Endodermal cell (in vitro differentiated cells): ENCODE measurements around the gene MAP4K3. TPM values are rescaled to one million over a fixed set of nuclear protein-coding genes. Genes with fewer than 3 reads are reported as not detected.

Experiments
- DNase-seq: peaks from one replicate; pipeline ENCODE4 v3.0.0-alpha.2; 2017
- H3K27ac ChIP-seq: 2 replicates; pipeline ENCODE4 v1.5.1; 2013; ENCODE audit warnings: mild to moderate bottlenecking, low read depth, low read length, moderate library complexity
- H3K27me3 ChIP-seq: 2 replicates; pipeline ENCODE4 v1.6.1; 2013; ENCODE audit warnings: mild to moderate bottlenecking, low read length, moderate library complexity; ENCODE audit not compliant: insufficient read depth, control insufficient read depth, poor library complexity, severe bottlenecking
- H3K36me3 ChIP-seq: 2 replicates; pipeline ENCODE4 v1.7.0; 2013; ENCODE audit warnings: mild to moderate bottlenecking, low read length, moderate library complexity; ENCODE audit not compliant: control insufficient read depth, insufficient read depth
- H3K4me1 ChIP-seq: one replicate; pipeline ENCODE4 v1.7.0; 2013; ENCODE audit warnings: low read length; ENCODE audit not compliant: control insufficient read depth, insufficient read depth
- H3K4me3 ChIP-seq: 2 replicates; pipeline ENCODE4 v1.5.1; 2013; ENCODE audit warnings: mild to moderate bottlenecking, low read length, moderate library complexity
- H3K9ac ChIP-seq: 2 replicates; pipeline ENCODE4 v1.6.1; 2013; ENCODE audit warnings: mild to moderate bottlenecking, low read length, moderate library complexity; ENCODE audit not compliant: poor library complexity, severe bottlenecking; ENCODE audit errors: extremely low read depth
- H3K9me3 ChIP-seq: 2 replicates; pipeline ENCODE4 v1.6.1; 2013; ENCODE audit warnings: mild to moderate bottlenecking, low read length, moderate library complexity; ENCODE audit not compliant: control insufficient read depth
- H3K27ac Mint-ChIP-seq: 2 replicates; pipeline ENCODE4 v1.8.0; 2020; ENCODE audit warnings: mixed read lengths
- H3K27me3 Mint-ChIP-seq: 2 replicates; pipeline ENCODE4 v1.8.0; 2021; ENCODE audit warnings: mild to moderate bottlenecking, mixed read lengths; ENCODE audit not compliant: insufficient read depth
- H3K36me3 Mint-ChIP-seq: 2 replicates; pipeline ENCODE4 v1.8.0; 2020; ENCODE audit warnings: low read depth, mixed read lengths
- H3K4me1 Mint-ChIP-seq: 2 replicates; pipeline ENCODE4 v1.8.0; 2020; ENCODE audit warnings: mixed read lengths
- H3K4me3 Mint-ChIP-seq: 2 replicates; pipeline ENCODE4 v1.8.0; 2020; ENCODE audit warnings: mild to moderate bottlenecking, moderate library complexity, mixed read lengths
- H3K9me3 Mint-ChIP-seq: 2 replicates; pipeline ENCODE4 v1.8.0; 2020; ENCODE audit warnings: mild to moderate bottlenecking, mixed read lengths
- CTCF ChIP-seq: fragments of 200-600 bp; sonication (generic); conservative IDR thresholded peaks from 2 replicates; pipeline ENCODE4 v1.5.0; 2021; ENCODE audit warnings: antibody characterized with exemption, mild to moderate bottlenecking
- WGBS, 2 experiments: methylation state at CpG; one replicate each; pipeline versions ENCODE4 v1.1.5 to v1.1.7; 2013; ENCODE audit warnings: missing lambda C conversion rate in 2 of 2, mixed read lengths in 1 of 2; ENCODE audit not compliant: insufficient coverage in 1 of 2, insufficient read length in 1 of 2; 5-methylcytosine and 5-hydroxymethylcytosine counted together
- total RNA-seq, 2 donors: library from RNA; stranded (reverse); fragmentation: NEBNext Ultra II Directional in 1 of 2; extraction: Animal tissue kit (Norgen Biotek cat#: 25700) in 1 of 2; gene quantifications; 2 replicates in 1 of 2; 3 replicates in 1 of 2; pipeline ENCODE4 v1.2.1, GENCODE V29; 2021

Gene MAP4K3
- total RNA-seq, 2 donors from 2014 or later = 39.1 to 45.5 TPM

DNA sequence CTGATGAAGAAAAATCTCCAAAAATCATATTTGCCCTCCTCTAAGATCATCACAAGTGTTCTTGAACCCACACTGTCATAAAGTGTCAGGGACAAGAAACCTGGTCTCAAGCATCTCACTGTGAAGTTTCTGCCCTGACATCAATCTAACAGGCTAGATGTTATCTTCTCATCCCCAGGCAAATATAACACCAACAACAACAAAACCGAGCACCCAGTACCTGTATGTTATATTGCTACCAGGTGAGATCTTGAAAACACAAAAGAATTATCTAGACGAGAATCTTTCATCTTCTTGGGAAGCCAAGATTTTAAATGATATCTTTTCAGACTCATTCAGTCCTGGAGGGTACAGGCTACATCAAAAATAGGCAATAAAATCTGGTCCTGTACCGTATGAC is 8.8 kb upstream of the MAP4K3 start:
- peaks cover 6% of the 10 kb centered on the region for H3K9me3 Mint-ChIP-seq
- 90 to 95% methylated on average over 3 of the region's 3 CpGs for WGBS, 2 experiments
- Histone ChIP-seq H3K4me1 (no peaks in the 10 kb centered on the region), H3K36me3 (no peaks in the 10 kb centered on the region), H3K4me3 (no peak overlapping the region), H3K27me3 (no peaks in the 10 kb centered on the region), H3K9ac (no peak overlapping the region), H3K9me3 (no peaks in the 10 kb centered on the region), H3K27ac (no peak overlapping the region)
- DNase-seq = no peak
- no peak overlapping the region for H3K4me3 Mint-ChIP-seq
- H3K27me3 Mint-ChIP-seq = no peaks in the 10 kb centered on the region
- no peak overlapping the region for H3K27ac Mint-ChIP-seq
- peaks cover 4% of the 10 kb centered on the region for H3K36me3 Mint-ChIP-seq
- H3K4me1 Mint-ChIP-seq = peaks cover 5% of the 10 kb centered on the region
- no peak for TF ChIP-seq CTCF

DNA sequence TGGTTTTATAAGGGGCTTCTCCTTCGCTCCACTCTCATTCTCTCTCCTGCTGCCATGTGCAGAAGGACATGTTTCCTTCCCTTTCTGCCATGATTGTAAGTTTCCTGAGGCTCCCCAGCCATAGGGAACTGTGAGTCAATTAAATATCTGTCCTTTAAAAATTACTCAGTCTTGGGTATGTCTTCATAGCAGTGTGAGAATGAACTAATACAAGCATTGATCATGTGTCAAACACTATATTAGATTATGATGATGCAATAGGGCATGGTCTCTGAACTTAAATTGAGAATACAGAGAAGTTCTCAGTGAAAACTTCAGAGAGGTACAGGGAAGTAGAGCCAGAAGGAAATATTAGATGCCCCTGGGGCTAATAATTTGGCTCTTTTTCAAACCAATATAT is 5.9 kb upstream of the MAP4K3 start:
- H3K27ac ChIP-seq = no peak overlapping the region
- TF ChIP-seq CTCF = no peak
- Mint-ChIP-seq H3K27me3 (no peaks in the 10 kb centered on the region), H3K4me1 (peaks cover 14% of the 10 kb centered on the region), H3K36me3 (peaks cover 4% of the 10 kb centered on the region), H3K9me3 (peaks cover 6% of the 10 kb centered on the region), H3K4me3 (no peak overlapping the region), H3K27ac (no peak overlapping the region)
- DNase-seq = no peak
- WGBS, 2 experiments = 86% methylated on average over 1 of the region's 1 CpG
- no peaks in the 10 kb centered on the region for H3K9me3 ChIP-seq
- H3K4me3 ChIP-seq = no peak overlapping the region
- H3K27me3 ChIP-seq = no peaks in the 10 kb centered on the region
- H3K9ac ChIP-seq = no peak overlapping the region
- H3K4me1 ChIP-seq = peaks cover 4% of the 10 kb centered on the region
- H3K36me3 ChIP-seq = no peaks in the 10 kb centered on the region

DNA sequence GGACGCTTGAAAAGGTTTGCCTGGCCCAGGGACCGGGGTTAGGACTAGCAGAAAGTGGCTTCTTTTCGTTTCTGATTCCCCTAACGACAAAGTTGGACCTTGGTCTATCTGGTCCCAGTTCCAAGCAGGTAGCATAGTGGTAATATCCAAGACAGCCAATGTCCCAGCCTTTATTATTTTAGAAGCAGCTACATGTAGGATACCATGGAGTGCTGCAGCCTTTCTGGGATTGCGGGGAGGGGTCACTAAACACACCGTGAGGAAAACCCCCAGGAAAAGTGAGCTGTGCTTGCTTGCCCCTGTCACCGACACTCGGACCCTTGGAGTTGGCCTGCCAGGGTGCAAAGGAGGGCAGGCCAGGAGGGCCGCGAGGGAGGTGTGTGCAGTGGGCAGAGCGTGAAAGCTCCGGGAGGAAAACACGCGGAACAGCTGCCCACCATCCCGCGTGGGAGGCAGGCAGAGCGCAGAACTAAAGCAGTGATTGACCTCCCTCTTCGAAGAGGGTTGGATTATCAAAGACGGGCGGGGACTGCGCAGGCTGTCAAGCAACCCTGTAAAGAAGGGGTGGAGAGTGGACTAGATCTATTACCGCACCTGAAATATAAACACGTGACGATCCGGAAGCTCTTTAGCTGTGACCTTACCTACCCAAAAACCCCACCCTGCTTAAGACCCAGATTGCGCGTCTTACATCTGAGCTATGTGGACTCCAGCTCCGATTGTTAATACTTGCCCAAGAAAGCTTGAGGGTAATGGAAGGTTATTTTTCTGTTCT is 624 bp upstream of the MAP4K3 start:
- peak overlapping the region; percentile 42 for H3K27ac ChIP-seq
- Mint-ChIP-seq H3K27ac (no peak overlapping the region), H3K9me3 (peaks cover 3% of the 10 kb centered on the region), H3K36me3 (no peaks in the 10 kb centered on the region), H3K4me1 (peaks cover 38% of the 10 kb centered on the region), H3K27me3 (no peaks in the 10 kb centered on the region), H3K4me3 (peak overlapping the region; percentile 89)
- H3K36me3 ChIP-seq = no peaks in the 10 kb centered on the region
- 37 to 44% methylated on average over 20 to 28 of the region's 28 CpGs for WGBS, 2 experiments
- DNase-seq = no peak
- H3K4me1 ChIP-seq = peaks cover 9% of the 10 kb centered on the region
- H3K4me3 ChIP-seq = peak overlapping the region; percentile 93
- TF ChIP-seq CTCF = no peak
- no peaks in the 10 kb centered on the region for H3K9me3 ChIP-seq
- peak overlapping the region; percentile 66 for H3K9ac ChIP-seq
- no peaks in the 10 kb centered on the region for H3K27me3 ChIP-seq
